ENCODE data around the gene UGT2A3. TPM values are rescaled to one million over a fixed set of nuclear protein-coding genes. Genes with fewer than 3 reads are reported as not detected.

The UGT2A3 gene
- total RNA-seq, 1 donor from 2014 or later: 0.67 TPM

DNA sequence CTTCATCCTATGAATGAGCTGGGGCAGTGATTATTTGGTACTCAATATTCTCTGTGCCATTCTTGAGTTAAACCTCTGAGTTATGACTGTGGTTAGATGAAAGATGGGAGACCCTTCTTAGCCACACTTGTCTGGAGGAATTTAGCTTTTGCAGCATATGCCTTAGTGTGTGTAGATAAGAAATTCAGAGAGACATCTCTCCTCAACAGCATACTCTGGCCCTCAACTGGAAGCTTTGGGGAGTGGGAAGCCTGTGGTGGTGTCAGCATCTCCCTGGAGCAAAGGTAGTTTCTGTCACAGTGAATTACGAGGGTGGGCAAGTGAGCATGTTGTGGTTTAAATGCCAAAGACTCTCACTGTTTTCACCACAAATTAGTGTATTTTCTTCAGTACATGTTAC lies 58.7 kb downstream of the UGT2A3 start:
- Mint-ChIP-seq H3K27ac (no peak overlapping the region), H3K27me3 (no peaks in the 10 kb centered on the region), H3K9me3 (ENCODE audit: low read depth) (peaks cover 35% of the 10 kb centered on the region), H3K4me3 (ENCODE audit: low read depth) (no peak overlapping the region), H3K4me1 (ENCODE audit: low read depth) (no peaks in the 10 kb centered on the region), H3K36me3 (ENCODE audit: insufficient read depth) (peaks cover 25% of the 10 kb centered on the region)
- TF ChIP-seq, protein P1, sequence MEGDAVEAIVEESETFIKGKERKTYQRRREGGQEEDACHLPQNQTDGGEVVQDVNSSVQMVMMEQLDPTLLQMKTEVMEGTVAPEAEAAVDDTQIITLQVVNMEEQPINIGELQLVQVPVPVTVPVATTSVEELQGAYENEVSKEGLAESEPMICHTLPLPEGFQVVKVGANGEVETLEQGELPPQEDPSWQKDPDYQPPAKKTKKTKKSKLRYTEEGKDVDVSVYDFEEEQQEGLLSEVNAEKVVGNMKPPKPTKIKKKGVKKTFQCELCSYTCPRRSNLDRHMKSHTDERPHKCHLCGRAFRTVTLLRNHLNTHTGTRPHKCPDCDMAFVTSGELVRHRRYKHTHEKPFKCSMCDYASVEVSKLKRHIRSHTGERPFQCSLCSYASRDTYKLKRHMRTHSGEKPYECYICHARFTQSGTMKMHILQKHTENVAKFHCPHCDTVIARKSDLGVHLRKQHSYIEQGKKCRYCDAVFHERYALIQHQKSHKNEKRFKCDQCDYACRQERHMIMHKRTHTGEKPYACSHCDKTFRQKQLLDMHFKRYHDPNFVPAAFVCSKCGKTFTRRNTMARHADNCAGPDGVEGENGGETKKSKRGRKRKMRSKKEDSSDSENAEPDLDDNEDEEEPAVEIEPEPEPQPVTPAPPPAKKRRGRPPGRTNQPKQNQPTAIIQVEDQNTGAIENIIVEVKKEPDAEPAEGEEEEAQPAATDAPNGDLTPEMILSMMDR (IDR thresholded peaks at IDR 0.05; ENCODE audit: unreplicated experiment): no peak
- no peak for DNase-seq (ENCODE audit: low spot score, unreplicated experiment)

DNA sequence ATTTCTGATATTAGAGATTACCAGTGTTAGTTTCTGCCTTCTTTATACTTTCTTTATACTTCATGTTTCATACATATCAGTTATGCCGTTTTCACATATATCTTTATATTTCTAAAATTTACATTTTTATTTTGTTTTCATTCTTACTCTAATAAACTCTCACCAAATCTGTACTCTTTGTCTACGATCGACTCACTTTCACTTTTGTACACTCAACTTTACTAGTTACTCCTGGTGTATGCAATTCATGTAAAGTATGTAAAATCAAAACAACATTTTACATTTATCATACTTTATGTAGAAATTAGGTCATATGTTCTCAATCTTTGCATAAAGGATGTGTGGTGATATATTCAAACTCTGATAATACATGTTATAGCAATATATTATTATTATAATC lies 59.9 kb downstream of the UGT2A3 start:
- no peak for DNase-seq (ENCODE audit: low spot score, unreplicated experiment)
- Mint-ChIP-seq H3K27me3 (no peaks in the 10 kb centered on the region), H3K9me3 (ENCODE audit: low read depth) (peaks cover 38% of the 10 kb centered on the region), H3K36me3 (ENCODE audit: insufficient read depth) (peaks cover 26% of the 10 kb centered on the region), H3K4me1 (ENCODE audit: low read depth) (no peaks in the 10 kb centered on the region), H3K4me3 (ENCODE audit: low read depth) (no peak overlapping the region), H3K27ac (no peak overlapping the region)
- TF ChIP-seq, protein P1 (IDR thresholded peaks at IDR 0.05; ENCODE audit: unreplicated experiment): no peak

DNA sequence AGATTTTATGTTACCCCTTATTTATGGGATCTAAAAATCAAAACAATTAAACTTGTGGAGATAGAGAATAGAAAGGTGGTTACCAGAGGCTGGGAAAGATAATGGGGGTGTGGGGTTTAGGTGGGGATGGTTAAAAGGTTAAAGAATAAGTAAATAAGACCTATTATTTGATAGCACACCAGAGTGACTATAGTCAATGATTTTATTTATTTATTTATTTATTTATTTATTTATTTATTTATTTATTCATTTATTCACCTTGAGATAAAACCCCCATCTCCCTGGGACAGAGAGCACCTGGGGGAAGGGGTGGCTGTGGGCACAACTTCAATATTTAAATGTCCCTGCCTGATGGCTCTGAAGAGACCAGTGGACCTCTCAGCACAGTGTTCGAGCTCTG lies 66.1 kb downstream of the UGT2A3 start:
- Mint-ChIP-seq H3K27ac (no peak overlapping the region), H3K36me3 (ENCODE audit: insufficient read depth) (peaks cover 27% of the 10 kb centered on the region), H3K4me3 (ENCODE audit: low read depth) (no peak overlapping the region), H3K4me1 (ENCODE audit: low read depth) (peaks cover 6% of the 10 kb centered on the region), H3K27me3 (no peaks in the 10 kb centered on the region), H3K9me3 (ENCODE audit: low read depth) (peaks cover 28% of the 10 kb centered on the region)
- TF ChIP-seq, protein P1 (IDR thresholded peaks at IDR 0.05; ENCODE audit: unreplicated experiment): no peak
- no peak for DNase-seq (ENCODE audit: low spot score, unreplicated experiment)

DNA sequence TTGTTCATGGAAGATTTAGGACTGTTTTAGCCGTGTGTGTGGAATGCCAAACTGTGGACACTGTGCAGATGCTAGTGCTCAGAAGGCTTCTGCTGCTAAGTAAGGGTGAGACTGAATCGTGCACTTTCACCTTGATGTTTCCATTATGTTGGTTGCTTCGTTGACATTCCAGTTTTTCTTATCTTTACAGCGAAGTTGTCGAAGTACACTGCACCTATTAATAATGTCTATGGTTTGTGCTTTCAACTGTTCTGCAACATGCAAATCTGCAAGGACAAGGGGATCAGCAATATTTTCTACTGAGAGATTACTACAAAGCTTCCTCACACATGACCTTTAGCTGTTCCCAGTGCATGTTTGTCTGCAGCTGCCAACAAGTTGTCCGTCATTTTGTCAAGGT lies 67.7 kb downstream of the UGT2A3 start:
- H3K4me1 Mint-ChIP-seq (ENCODE audit: low read depth): peaks cover 6% of the 10 kb centered on the region
- H3K27me3 Mint-ChIP-seq: no peaks in the 10 kb centered on the region
- no peak overlapping the region for H3K4me3 Mint-ChIP-seq (ENCODE audit: low read depth)
- H3K27ac Mint-ChIP-seq: peak overlapping the region; percentile 52
- TF ChIP-seq, protein P1 (IDR thresholded peaks at IDR 0.05; ENCODE audit: unreplicated experiment): no peak
- DNase-seq (ENCODE audit: low spot score, unreplicated experiment): no peak
- H3K36me3 Mint-ChIP-seq (ENCODE audit: insufficient read depth): peaks cover 26% of the 10 kb centered on the region
- H3K9me3 Mint-ChIP-seq (ENCODE audit: low read depth): peaks cover 22% of the 10 kb centered on the region

Other genes with a start within 250 kb of the UGT2A3 start
- gene UGT2B10, start 135.8 kb downstream of the UGT2A3 start, total RNA-seq: not detected in 2 replicates
- 1.1 and 1.2 TPM in 2 replicates for gene UGT2B7, start 144.7 kb upstream of the UGT2A3 start, total RNA-seq

Measured in progenitor cell of endocrine pancreas (in vitro differentiated cells).